DND-41 (cell line): Measurements from ENCODE around the gene PDZD8.

Experiments used
- CTCF ChIP-seq: IDR thresholded peaks from 2 replicates; pipeline ENCODE4 v1.5.1; 2012; ENCODE audit warnings: borderline replicate concordance, low read length, moderate library complexity, mild to moderate bottlenecking; ENCODE audit not compliant: poor library complexity, severe bottlenecking; ENCODE audit errors: extremely low read depth
- EZH2 ChIP-seq: IDR thresholded peaks from 3 replicates; pipeline ENCODE4 v1.6.1; 2012; ENCODE audit warnings: borderline replicate concordance, low read depth, mild to moderate bottlenecking, moderate library complexity, low read length, inconsistent platforms; ENCODE audit not compliant: severe bottlenecking

GRCh38 chr10:117324367-117324766 lies 50.9 kb downstream of the PDZD8 start:
- no peak for TF ChIP-seq CTCF
- no peak for TF ChIP-seq EZH2
